Measurements from ENCODE around the gene CMTM3.

DNA sequence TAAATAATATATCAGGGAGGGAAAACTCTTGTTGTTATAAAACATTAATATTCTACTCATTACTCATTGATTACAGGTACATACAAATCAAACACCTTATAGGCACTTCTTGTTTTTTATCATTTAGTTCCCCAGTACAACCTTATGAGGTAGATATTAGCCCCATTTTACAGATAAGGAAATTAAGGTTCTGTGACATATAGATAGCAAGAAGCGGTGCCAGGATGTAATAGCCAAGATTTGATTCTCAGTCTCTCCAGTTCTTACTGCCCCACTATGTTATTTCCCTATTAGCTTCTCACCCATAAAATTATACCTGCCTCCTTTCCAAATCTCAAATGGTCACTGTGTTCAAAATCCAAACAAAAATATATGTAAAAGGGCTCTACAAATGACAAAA lies 36.9 kb downstream of the CMTM3 start:
- TF ChIP-seq, protein P1, sequence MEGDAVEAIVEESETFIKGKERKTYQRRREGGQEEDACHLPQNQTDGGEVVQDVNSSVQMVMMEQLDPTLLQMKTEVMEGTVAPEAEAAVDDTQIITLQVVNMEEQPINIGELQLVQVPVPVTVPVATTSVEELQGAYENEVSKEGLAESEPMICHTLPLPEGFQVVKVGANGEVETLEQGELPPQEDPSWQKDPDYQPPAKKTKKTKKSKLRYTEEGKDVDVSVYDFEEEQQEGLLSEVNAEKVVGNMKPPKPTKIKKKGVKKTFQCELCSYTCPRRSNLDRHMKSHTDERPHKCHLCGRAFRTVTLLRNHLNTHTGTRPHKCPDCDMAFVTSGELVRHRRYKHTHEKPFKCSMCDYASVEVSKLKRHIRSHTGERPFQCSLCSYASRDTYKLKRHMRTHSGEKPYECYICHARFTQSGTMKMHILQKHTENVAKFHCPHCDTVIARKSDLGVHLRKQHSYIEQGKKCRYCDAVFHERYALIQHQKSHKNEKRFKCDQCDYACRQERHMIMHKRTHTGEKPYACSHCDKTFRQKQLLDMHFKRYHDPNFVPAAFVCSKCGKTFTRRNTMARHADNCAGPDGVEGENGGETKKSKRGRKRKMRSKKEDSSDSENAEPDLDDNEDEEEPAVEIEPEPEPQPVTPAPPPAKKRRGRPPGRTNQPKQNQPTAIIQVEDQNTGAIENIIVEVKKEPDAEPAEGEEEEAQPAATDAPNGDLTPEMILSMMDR (IDR thresholded peaks at IDR 0.05) = no peak
- TF ChIP-seq POLR2A (IDR thresholded peaks at IDR 0.05) = no peak
